ENCODE measurements around the gene MRPL34.

DNA sequence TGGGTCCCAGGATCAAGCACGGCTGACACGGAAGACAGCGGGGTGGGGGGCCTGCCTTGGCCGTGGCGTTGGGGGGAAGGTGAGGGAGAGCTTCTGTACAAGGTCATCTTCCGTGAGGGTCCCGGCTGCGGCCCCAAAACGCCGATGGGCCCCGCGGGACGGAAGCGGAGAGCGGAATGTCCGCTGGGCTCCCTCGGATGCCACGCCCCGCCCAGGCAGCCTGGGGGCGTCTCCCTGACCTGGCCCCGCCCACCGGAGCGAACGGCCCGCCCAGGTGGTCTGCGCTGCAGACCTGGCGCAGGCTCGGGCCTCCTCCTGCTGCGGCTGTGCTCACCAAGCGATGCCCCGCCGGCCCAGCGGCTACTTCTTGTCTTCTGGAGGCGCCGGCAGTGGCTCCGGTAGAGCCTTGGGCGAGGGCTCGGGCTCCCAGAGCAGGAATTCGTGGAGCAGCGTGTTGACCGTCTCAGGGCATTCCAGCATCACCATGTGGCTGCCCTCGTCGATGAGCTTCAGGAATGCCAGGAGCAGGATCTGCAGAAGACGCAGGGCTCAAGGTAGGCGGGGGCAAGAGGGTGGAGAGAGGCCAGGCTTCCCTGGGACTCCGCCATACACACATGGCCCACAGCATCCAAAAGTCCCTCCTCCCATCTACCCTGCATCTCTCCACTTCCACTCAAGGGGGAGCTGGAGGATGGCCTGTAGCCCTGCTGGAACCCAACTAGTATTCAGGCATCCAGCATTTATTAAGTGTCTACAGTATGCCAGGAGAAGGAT, 13.2 kb upstream of the MRPL34 start:
- TF ChIP-seq, protein P1, sequence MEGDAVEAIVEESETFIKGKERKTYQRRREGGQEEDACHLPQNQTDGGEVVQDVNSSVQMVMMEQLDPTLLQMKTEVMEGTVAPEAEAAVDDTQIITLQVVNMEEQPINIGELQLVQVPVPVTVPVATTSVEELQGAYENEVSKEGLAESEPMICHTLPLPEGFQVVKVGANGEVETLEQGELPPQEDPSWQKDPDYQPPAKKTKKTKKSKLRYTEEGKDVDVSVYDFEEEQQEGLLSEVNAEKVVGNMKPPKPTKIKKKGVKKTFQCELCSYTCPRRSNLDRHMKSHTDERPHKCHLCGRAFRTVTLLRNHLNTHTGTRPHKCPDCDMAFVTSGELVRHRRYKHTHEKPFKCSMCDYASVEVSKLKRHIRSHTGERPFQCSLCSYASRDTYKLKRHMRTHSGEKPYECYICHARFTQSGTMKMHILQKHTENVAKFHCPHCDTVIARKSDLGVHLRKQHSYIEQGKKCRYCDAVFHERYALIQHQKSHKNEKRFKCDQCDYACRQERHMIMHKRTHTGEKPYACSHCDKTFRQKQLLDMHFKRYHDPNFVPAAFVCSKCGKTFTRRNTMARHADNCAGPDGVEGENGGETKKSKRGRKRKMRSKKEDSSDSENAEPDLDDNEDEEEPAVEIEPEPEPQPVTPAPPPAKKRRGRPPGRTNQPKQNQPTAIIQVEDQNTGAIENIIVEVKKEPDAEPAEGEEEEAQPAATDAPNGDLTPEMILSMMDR (conservative IDR thresholded peaks at IDR 0.05 in 1 of 2, IDR thresholded peaks at IDR 0.05 in 1 of 2; ENCODE audit: extremely low read depth in 1 of 2, insufficient read depth in 1 of 2, low read depth in 1 of 2, low read length in 2 of 2), result peak; percentile 87 to 94
- no peak for TF ChIP-seq EZH2 (IDR thresholded peaks at IDR 0.05; ENCODE audit: borderline replicate concordance, low read length)

Measured in mammary epithelial cell (primary cell).